Measurements from ENCODE around the gene BMPR2.

BMPR2 gene

GRCh38 chr2:202609381-202610145 lies 233.4 kb downstream of the BMPR2 start:
- no peak for DNase-seq

- no peak for DNase-seq
These were observed 234.3 kb downstream of the BMPR2 start for GRCh38 chr2:202610380-202610779.

GRCh38 chr2:202612145-202612544 lies 236.0 kb downstream of the BMPR2 start:
- no peak for DNase-seq

GRCh38 chr2:202613479-202613878 lies 237.4 kb downstream of the BMPR2 start:
- DNase-seq, result no peak
